RWPE2 (cell line): ENCODE results near the gene FARS2.

Source experiments
- ATAC-seq: fragments of 200-7000 bp; cut with Tn5 transposase; 3 replicates; pipeline ENCODE4 v1.9.1; 2021; ENCODE audit warnings: low read depth
- DNase-seq: peaks from one replicate; pipeline ENCODE4 v3.0.0-alpha.2; 2020; ENCODE audit warnings: low spot score
- H3K27ac ChIP-seq: fragments of 450-650 bp; 2 replicates; pipeline ENCODE4 v1.5.1; 2017; ENCODE audit warnings: mild to moderate bottlenecking; ENCODE audit not compliant: poor library complexity, severe bottlenecking
- H3K27me3 ChIP-seq: fragments of 250-450 bp; sonication (Bioruptor Pico); 2 replicates; pipeline ENCODE4 v1.5.1; 2021; ENCODE audit warnings: mild to moderate bottlenecking, moderate library complexity; ENCODE audit not compliant: insufficient read depth, poor library complexity, severe bottlenecking
- H3K36me3 ChIP-seq: fragments of 250-450 bp; sonication (Bioruptor Pico); 2 replicates; pipeline ENCODE4 v1.5.1; 2020; ENCODE audit warnings: low read depth, mild to moderate bottlenecking, moderate library complexity
- H3K4me1 ChIP-seq: fragments of 250-450 bp; sonication (Bioruptor Pico); 2 replicates; pipeline ENCODE4 v1.5.1; 2021; ENCODE audit warnings: mild to moderate bottlenecking, moderate library complexity; ENCODE audit not compliant: insufficient read depth, poor library complexity, severe bottlenecking
- H3K4me3 ChIP-seq: fragments of 250-450 bp; sonication (Bioruptor Pico); 2 replicates; pipeline ENCODE4 v1.5.1; 2021; ENCODE audit warnings: mild to moderate bottlenecking, moderate library complexity; ENCODE audit not compliant: severe bottlenecking
- H3K9me3 ChIP-seq: fragments of 250-450 bp; sonication (Bioruptor Pico); 2 replicates; pipeline ENCODE4 v1.5.1; 2021; ENCODE audit warnings: mild to moderate bottlenecking, moderate library complexity; ENCODE audit not compliant: severe bottlenecking
- CTCF ChIP-seq: fragments of 450-650 bp; IDR thresholded peaks from one replicate; pipeline ENCODE4 v1.5.1; 2017; ENCODE audit warnings: mild to moderate bottlenecking, moderate library complexity; ENCODE audit not compliant: poor library complexity, severe bottlenecking

The FARS2 gene

GRCh38 chr6:5728351-5729079 is 467.2 kb downstream of the FARS2 start:
- H3K36me3 ChIP-seq = no peaks in the 10 kb centered on the region
- no peaks in the 10 kb centered on the region for H3K9me3 ChIP-seq
- H3K27ac ChIP-seq = peak overlapping the region; percentile 70
- no peak for TF ChIP-seq CTCF
- no peaks in the 10 kb centered on the region for H3K27me3 ChIP-seq
- H3K4me1 ChIP-seq = peaks cover 10% of the 10 kb centered on the region
- no peak for DNase-seq
- no peak overlapping the region for H3K4me3 ChIP-seq
- no peak; the same call in 1 of the 3 replicates for ATAC-seq

- ATAC-seq (peak; percentile 96), DNase-seq (no peak)
- H3K27ac ChIP-seq = peak overlapping the region; percentile 70
- TF ChIP-seq CTCF = no peak
- H3K36me3 ChIP-seq = no peaks in the 10 kb centered on the region
- no peaks in the 10 kb centered on the region for H3K9me3 ChIP-seq
- no peaks in the 10 kb centered on the region for H3K27me3 ChIP-seq
- no peak overlapping the region for H3K4me3 ChIP-seq
- H3K4me1 ChIP-seq = peaks cover 10% of the 10 kb centered on the region
Measured at GRCh38 chr6:5729080-5729434, 467.7 kb downstream of the FARS2 start.

GRCh38 chr6:5729813-5730517 is 468.7 kb downstream of the FARS2 start:
- no peak overlapping the region for H3K4me3 ChIP-seq
- no peak for TF ChIP-seq CTCF
- no peaks in the 10 kb centered on the region for H3K27me3 ChIP-seq
- no peaks in the 10 kb centered on the region for H3K36me3 ChIP-seq
- DNase-seq = no peak
- H3K9me3 ChIP-seq = no peaks in the 10 kb centered on the region
- H3K4me1 ChIP-seq = peaks cover 10% of the 10 kb centered on the region
- peak overlapping the region; percentile 70 for H3K27ac ChIP-seq
- ATAC-seq = no peak

GRCh38 chr6:5730585-5731263 is 469.4 kb downstream of the FARS2 start:
- Histone ChIP-seq H3K27me3 (no peaks in the 10 kb centered on the region), H3K36me3 (no peaks in the 10 kb centered on the region), H3K4me3 (no peak overlapping the region), H3K4me1 (peaks cover 10% of the 10 kb centered on the region), H3K9me3 (no peaks in the 10 kb centered on the region), H3K27ac (no peak overlapping the region)
- TF ChIP-seq CTCF = no peak
- ATAC-seq (no peak), DNase-seq (no peak)
